Testis (tissue), 2 donors: Measurements from ENCODE around the gene EXPH5.

Experiments used
- CTCF ChIP-seq, 3 experiments: fragments of 450-650 bp in 2 of 3; fragments of 200-600 bp in 1 of 3; sonication (generic) in 1 of 3; IDR thresholded peaks; one replicate each; pipeline ENCODE4 v1.5.1; 2016 to 2019; ENCODE audit warnings: antibody characterized with exemption in 3 of 3, mild to moderate bottlenecking in 2 of 3, moderate library complexity in 1 of 3
- POLR2A ChIP-seq: fragments of 450-650 bp; IDR thresholded peaks from one replicate; pipeline ENCODE4 v1.6.1; 2017; ENCODE audit warnings: antibody characterized with exemption, mild to moderate bottlenecking, moderate library complexity

- no peak for TF ChIP-seq CTCF (IDR thresholded peaks at IDR 0.05)
- TF ChIP-seq POLR2A: no peak
Observed at GRCh38 chr11:108576523-108576922, 17.0 kb downstream of the EXPH5 start.
